K562 (cell line): ENCODE measurements around the gene TDRD6. TPM values are rescaled to one million over a fixed set of nuclear protein-coding genes. Genes with fewer than 3 reads are reported as not detected.

Source experiments
- ATAC-seq: fragments of 200-7000 bp; cut with Tn5 transposase; 3 replicates; pipeline ENCODE4 v1.9.1; 2020; ENCODE audit warnings: moderate library complexity
- BruUV-seq: library from RNA; stranded (reverse); fragments of 400-500 nt; replicated peaks from 2 replicates; lab custom pipeline; 2021; lab: Mats Ljungman, UMichigan
- CTCF ChIA-PET: fragments of 300-600 bp; formaldehyde crosslinking; extraction: SDS; loops from one replicate; lab custom pipeline; 2021; ENCODE audit warnings: low intra/inter-chr PET ratio; lab: Yijun Ruan, JAX
- POLR2A ChIA-PET: fragments of 300-600, 350-650 bp; sonication (Branson Sonifier 250); formaldehyde crosslinking; extraction: SDS; loops from one replicate; lab custom pipeline; 2021; ENCODE audit warnings: antibody characterized with exemption, inconsistent platforms; lab: Yijun Ruan, JAX
- DNase-seq, 4 experiments: peaks; one replicate each; pipeline versions ENCODE4 v3.0.0 to v3.0.0-alpha.2; 2011 to 2018; ENCODE audit warnings: low spot score in 3 of 4, mixed read lengths in 3 of 4; ENCODE audit errors: extremely low read depth in 1 of 4
- FAIRE-seq: peaks from 2 replicates; lab custom pipeline; 2011; peaks lifted over from hg19 to GRCh38; lab: Jason Lieb, UNC
- H2AFZ ChIP-seq: 2 replicates; pipeline ENCODE4 v1.6.0; 2011; ENCODE audit warnings: low read depth, low read length, control low read depth, inconsistent platforms
- H3K27ac ChIP-seq: fragments of 200-600 bp; 3 replicates; pipeline ENCODE4 v1.8.0; 2011; ENCODE audit warnings: low read depth, mild to moderate bottlenecking, control low read depth, inconsistent platforms, low read length, moderate library complexity, mixed read lengths; ENCODE audit errors: extremely low read depth
- H3K27me3 ChIP-seq, 2 experiments: fragments of 300-600 bp in 1 of 2; 2 replicates in 1 of 2; 3 replicates in 1 of 2; pipeline versions ENCODE4 v1.6.0 to v1.8.0; 2011; ENCODE audit warnings: inconsistent platforms in 2 of 2, low read length in 2 of 2, mild to moderate bottlenecking in 1 of 2, mixed read lengths in 1 of 2, moderate library complexity in 1 of 2; ENCODE audit not compliant: control insufficient read depth in 2 of 2, insufficient read depth in 2 of 2
- H3K36me3 ChIP-seq: fragments of 300-600 bp; 3 replicates; pipeline ENCODE4 v1.8.0; 2011; ENCODE audit warnings: mild to moderate bottlenecking, low read length, inconsistent platforms; ENCODE audit not compliant: control insufficient read depth, insufficient read depth
- H3K4me1 ChIP-seq, 2 experiments: fragments of 200-600 bp in 1 of 2; replicated peaks in 1 of 2; 2 replicates in 1 of 2; 3 replicates in 1 of 2; pipeline versions ENCODE4 v1.5.1 to v1.8.0; 2011; ENCODE audit warnings: inconsistent platforms in 2 of 2, low read length in 2 of 2, mild to moderate bottlenecking in 1 of 2, mixed read lengths in 1 of 2, moderate library complexity in 1 of 2; ENCODE audit not compliant: control insufficient read depth in 2 of 2, insufficient read depth in 2 of 2
- H3K4me2 ChIP-seq: 2 replicates; pipeline ENCODE4 v1.6.1; 2011; ENCODE audit warnings: low read length, control low read depth, inconsistent platforms, mixed read lengths; ENCODE audit not compliant: insufficient read depth
- H3K4me3 ChIP-seq: fragments of 200-600 bp; sonication (generic), shearing (Covaris generic); 2 replicates; pipeline ENCODE4 v1.5.1; 2016; ENCODE audit warnings: control low read depth, inconsistent platforms
- H3K79me2 ChIP-seq: fragments of 200-600 bp; 3 replicates; pipeline ENCODE4 v1.8.0; 2011; ENCODE audit warnings: low read length, inconsistent platforms; ENCODE audit not compliant: control insufficient read depth, insufficient read depth
- H3K9ac ChIP-seq, 2 experiments: 2 replicates each; pipeline versions ENCODE4 v1.6.0 to v1.6.1; 2011; ENCODE audit warnings: low read depth in 2 of 2, low read length in 2 of 2, control low read depth in 1 of 2, inconsistent platforms in 1 of 2, mild to moderate bottlenecking in 1 of 2, mixed read lengths in 1 of 2; ENCODE audit not compliant: insufficient read depth in 1 of 2
- H3K9me1 ChIP-seq: one replicate; pipeline ENCODE4 v1.6.0; 2011; ENCODE audit warnings: inconsistent platforms, mild to moderate bottlenecking, low read length, moderate library complexity; ENCODE audit not compliant: control insufficient read depth, insufficient read depth
- H3K9me3 ChIP-seq: replicated peaks from 2 replicates; pipeline ENCODE4 v1.5.1; 2011; ENCODE audit warnings: low read depth, low read length, inconsistent platforms; ENCODE audit not compliant: control insufficient read depth, insufficient read depth
- H4K20me1 ChIP-seq: replicated peaks from 2 replicates; pipeline ENCODE4 v1.6.1; 2011; ENCODE audit warnings: low read length, inconsistent platforms, mixed read lengths; ENCODE audit not compliant: control insufficient read depth, insufficient read depth
- ATF1 ChIP-seq, 2 experiments: fragments of 450-650 bp in 1 of 2; IDR thresholded peaks; 2 replicates each; pipeline ENCODE4 v1.6.1; 2016; ENCODE audit warnings: missing compliant biosample characterization in 1 of 2, missing genetic modification characterization in 1 of 2
- ATF7 ChIP-seq: fragments of 450-650 bp; IDR thresholded peaks from 2 replicates; pipeline ENCODE4 v1.7.1; 2014; ENCODE audit warnings: mild to moderate bottlenecking, moderate library complexity
- COPS2 ChIP-seq: fragments of 450-650 bp; conservative IDR thresholded peaks from 2 replicates; pipeline ENCODE4 v1.6.1; 2016; ENCODE audit warnings: mild to moderate bottlenecking, moderate library complexity
- GABPB1 ChIP-seq: sonication (generic); formaldehyde crosslinking; IDR thresholded peaks from 2 replicates; pipeline ENCODE4 v1.8.0; 2022; ENCODE audit warnings: mild to moderate bottlenecking, missing genetic modification reagents
- HEY1 ChIP-seq: fragments of 250-450 bp; sonication (Bioruptor Pico); IDR thresholded peaks from 2 replicates; pipeline ENCODE4 v1.5.0; 2020; ENCODE audit warnings: mild to moderate bottlenecking, moderate library complexity, borderline replicate concordance
- HINFP ChIP-seq: fragments of 450-650 bp; conservative IDR thresholded peaks from 2 replicates; pipeline ENCODE4 v1.6.1; 2016; ENCODE audit warnings: missing genetic modification characterization, low read depth, mild to moderate bottlenecking, control low read depth, missing compliant biosample characterization
- HIVEP1 ChIP-seq: fragments of 250-450 bp; sonication (Bioruptor Pico); IDR thresholded peaks from 2 replicates; pipeline ENCODE4 v1.4.0; 2020; ENCODE audit warnings: mild to moderate bottlenecking
- KLF16 ChIP-seq: IDR thresholded peaks from 2 replicates; pipeline ENCODE4 v1.6.1; 2016; ENCODE audit warnings: antibody characterized with exemption
- MCM3 ChIP-seq: fragments of 450-650 bp; IDR thresholded peaks from 2 replicates; pipeline ENCODE4 v1.6.1; 2016
- PHF20 ChIP-seq: fragments of 450-650 bp; IDR thresholded peaks from 2 replicates; pipeline ENCODE4 v1.6.1; 2018; ENCODE audit not compliant: partially characterized antibody
- RBM14 ChIP-seq: fragments of 200-400 bp; formaldehyde crosslinking; IDR thresholded peaks from 2 replicates; pipeline ENCODE4 v1.6.1; 2018; ENCODE audit warnings: low read depth, mild to moderate bottlenecking, low read length, moderate library complexity, borderline replicate concordance; ENCODE audit not compliant: insufficient read depth
- RBM22 ChIP-seq: fragments of 200-400 bp; formaldehyde crosslinking; IDR thresholded peaks from 2 replicates; pipeline ENCODE4 v1.6.1; 2018; ENCODE audit warnings: low read length, low read depth; ENCODE audit not compliant: poor library complexity, severe bottlenecking
- RBM25 ChIP-seq: fragments of 200-400 bp; formaldehyde crosslinking; IDR thresholded peaks from 2 replicates; pipeline ENCODE4 v1.6.1; 2018; ENCODE audit warnings: low read length, low read depth, moderate library complexity; ENCODE audit not compliant: severe bottlenecking
- TAF1 ChIP-seq: IDR thresholded peaks from 2 replicates; pipeline ENCODE4 v1.6.1; 2011; ENCODE audit warnings: mild to moderate bottlenecking, low read length, moderate library complexity; ENCODE audit not compliant: insufficient read depth, control insufficient read depth, severe bottlenecking; ENCODE audit errors: extremely low read depth
- TRIM24 ChIP-seq, 2 experiments: fragments of 450-650 bp; IDR thresholded peaks; 2 replicates each; pipeline ENCODE4 v1.6.1; 2016
- ZNF583 ChIP-seq: fragments of 250-450 bp; sonication (Bioruptor Pico); IDR thresholded peaks from 2 replicates; pipeline ENCODE4 v1.4.0; 2020
- ZNF79 ChIP-seq: fragments of 250-450 bp; sonication (Bioruptor Pico); IDR thresholded peaks from 2 replicates; pipeline ENCODE4 v1.4.0; 2020; ENCODE audit warnings: low read depth, mild to moderate bottlenecking, moderate library complexity
- WGBS: fragments of 100-300 bp; shearing (Covaris generic); methylation state at CpG from one replicate; pipeline ENCODE4 v1.1.6; 2016; ENCODE audit warnings: low coverage, mixed read lengths; ENCODE audit not compliant: insufficient coverage; ENCODE audit errors: missing lambda C conversion rate; 5-methylcytosine and 5-hydroxymethylcytosine counted together
- in situ Hi-C: fragments of 300-500 bp; cut with MboI; formaldehyde crosslinking; loops from 4 replicates; pipeline ENCODE4 v1.15.0; 2018; ENCODE audit warnings: inconsistent platforms, mixed read lengths
- intact Hi-C: fragments of 100-400 bp; cut with micrococcal nuclease; formaldehyde crosslinking; loops from 2 replicates; pipeline ENCODE4 v1.14.2; 2022
- polyA plus RNA-seq, 8 experiments: library from polyadenylated mRNA; depleted of rRNA in 4 of 8; stranded (reverse) in 5 of 8; unstranded in 3 of 8; fragments of >200 nt; fragmentation: Nextera tagmentation in 2 of 8; fragmentation: Illumina TruSeq in 1 of 8; extraction: Ambion mirVana in 2 of 8; extraction: Trizol in 1 of 8; gene quantifications; 2 replicates each; pipeline versions ENCODE4 v1.2.1 to v1.2.3, GENCODE V29; 2011 to 2014; ENCODE audit warnings: inconsistent platforms in 1 of 8, missing spikeins in 1 of 8
- total RNA-seq, 7 experiments: library from RNA; depleted of rRNA in 6 of 7; stranded (reverse); fragments of >200 nt in 6 of 7; fragmentation: Illumina TruSeq in 2 of 7; extraction: Trizol in 2 of 7; gene quantifications; 2 replicates each; pipeline versions ENCODE4 v1.2.1 to v1.2.3, GENCODE V29; 2011 to 2021; ENCODE audit warnings: low replicate concordance in 1 of 7
- TF ChIP-seq, protein P1 (sequence below): sonication (generic); formaldehyde crosslinking; IDR thresholded peaks from 2 replicates; pipeline ENCODE4 v1.8.0; 2022; ENCODE audit warnings: missing genetic modification reagents, mild to moderate bottlenecking, borderline replicate concordance
- TF ChIP-seq, protein P2 (sequence below), 3 experiments: IDR thresholded peaks in 2 of 3; conservative IDR thresholded peaks in 1 of 3; 2 replicates each; pipeline ENCODE4 v1.5.1; 2011 to 2012; ENCODE audit warnings: low read length in 3 of 3, mild to moderate bottlenecking in 3 of 3, control low read depth in 2 of 3, improper control_type of control experiment in 1 of 3, inconsistent platforms in 1 of 3, low read depth in 1 of 3, mixed read lengths in 1 of 3, moderate library complexity in 1 of 3; ENCODE audit not compliant: insufficient read depth in 2 of 3

Gene TDRD6
- total and polyA plus RNA-seq, 9 of the 15 experiments (the other 6 are each of a cell fraction or from before 2014, with no cell fraction given): under 0.01 to 0.53 (median 0.14) TPM; not detected in 1

DNA sequence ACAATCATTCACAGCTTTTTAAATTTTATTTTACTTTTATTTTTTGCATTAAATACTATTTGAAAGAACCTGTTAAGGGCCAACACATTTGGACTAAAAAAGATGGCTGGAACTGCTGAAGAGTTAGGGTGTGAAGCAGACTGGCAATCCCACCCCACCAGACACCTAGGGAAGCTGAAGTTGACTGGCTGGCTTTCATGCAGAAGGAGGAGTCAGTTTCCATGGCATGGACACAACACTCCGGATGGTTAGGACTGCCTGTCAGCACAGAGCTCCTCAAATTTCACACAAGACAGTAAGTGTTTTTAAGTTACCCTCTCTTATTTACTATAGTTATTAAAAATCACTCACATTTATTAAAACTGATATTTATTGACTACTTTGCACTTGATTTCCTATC is 59.0 kb downstream of the TDRD6 start, which contains the start of gene ANKRD66:
Gene ANKRD66 (plus strand): TSS at position 238 of the 400 bp plus-strand sequence. CDS start 5,016 bp downstream, outside the sequence.
- no peaks in the 10 kb centered on the region for H3K9me1 ChIP-seq
- no peaks in the 10 kb centered on the region for H3K4me1 ChIP-seq
- ChIA-PET CTCF (no interaction called here), POLR2A (no interaction called here)
- TF ChIP-seq, protein P1, sequence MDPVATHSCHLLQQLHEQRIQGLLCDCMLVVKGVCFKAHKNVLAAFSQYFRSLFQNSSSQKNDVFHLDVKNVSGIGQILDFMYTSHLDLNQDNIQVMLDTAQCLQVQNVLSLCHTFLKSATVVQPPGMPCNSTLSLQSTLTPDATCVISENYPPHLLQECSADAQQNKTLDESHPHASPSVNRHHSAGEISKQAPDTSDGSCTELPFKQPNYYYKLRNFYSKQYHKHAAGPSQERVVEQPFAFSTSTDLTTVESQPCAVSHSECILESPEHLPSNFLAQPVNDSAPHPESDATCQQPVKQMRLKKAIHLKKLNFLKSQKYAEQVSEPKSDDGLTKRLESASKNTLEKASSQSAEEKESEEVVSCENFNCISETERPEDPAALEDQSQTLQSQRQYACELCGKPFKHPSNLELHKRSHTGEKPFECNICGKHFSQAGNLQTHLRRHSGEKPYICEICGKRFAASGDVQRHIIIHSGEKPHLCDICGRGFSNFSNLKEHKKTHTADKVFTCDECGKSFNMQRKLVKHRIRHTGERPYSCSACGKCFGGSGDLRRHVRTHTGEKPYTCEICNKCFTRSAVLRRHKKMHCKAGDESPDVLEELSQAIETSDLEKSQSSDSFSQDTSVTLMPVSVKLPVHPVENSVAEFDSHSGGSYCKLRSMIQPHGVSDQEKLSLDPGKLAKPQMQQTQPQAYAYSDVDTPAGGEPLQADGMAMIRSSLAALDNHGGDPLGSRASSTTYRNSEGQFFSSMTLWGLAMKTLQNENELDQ (CRISPR knock-in tag): no peak
- TF ChIP-seq RBM22 (no peak), RBM25 (no peak), ZNF79 (no peak), RBM14 (no peak), HEY1 (CRISPR knock-in tag) (no peak), MCM3 (no peak), COPS2 (no peak), ATF7 (no peak), PHF20 (no peak), KLF16 (no peak), HIVEP1 (CRISPR knock-in tag) (no peak), ZNF583 (CRISPR knock-in tag) (no peak), TRIM24 (IDR thresholded peaks at IDR 0.05) (no peak), HINFP (no peak), GABPB1 (no peak), TAF1 (no peak), ATF1 (CRISPR knock-in tag; IDR thresholded peaks at IDR 0.05) (no peak), ATF1 (tag; IDR thresholded peaks at IDR 0.05) (no peak)
- TF ChIP-seq, protein P2, sequence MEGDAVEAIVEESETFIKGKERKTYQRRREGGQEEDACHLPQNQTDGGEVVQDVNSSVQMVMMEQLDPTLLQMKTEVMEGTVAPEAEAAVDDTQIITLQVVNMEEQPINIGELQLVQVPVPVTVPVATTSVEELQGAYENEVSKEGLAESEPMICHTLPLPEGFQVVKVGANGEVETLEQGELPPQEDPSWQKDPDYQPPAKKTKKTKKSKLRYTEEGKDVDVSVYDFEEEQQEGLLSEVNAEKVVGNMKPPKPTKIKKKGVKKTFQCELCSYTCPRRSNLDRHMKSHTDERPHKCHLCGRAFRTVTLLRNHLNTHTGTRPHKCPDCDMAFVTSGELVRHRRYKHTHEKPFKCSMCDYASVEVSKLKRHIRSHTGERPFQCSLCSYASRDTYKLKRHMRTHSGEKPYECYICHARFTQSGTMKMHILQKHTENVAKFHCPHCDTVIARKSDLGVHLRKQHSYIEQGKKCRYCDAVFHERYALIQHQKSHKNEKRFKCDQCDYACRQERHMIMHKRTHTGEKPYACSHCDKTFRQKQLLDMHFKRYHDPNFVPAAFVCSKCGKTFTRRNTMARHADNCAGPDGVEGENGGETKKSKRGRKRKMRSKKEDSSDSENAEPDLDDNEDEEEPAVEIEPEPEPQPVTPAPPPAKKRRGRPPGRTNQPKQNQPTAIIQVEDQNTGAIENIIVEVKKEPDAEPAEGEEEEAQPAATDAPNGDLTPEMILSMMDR (IDR thresholded peaks at IDR 0.05 in 2 of 3, conservative IDR thresholded peaks at IDR 0.05 in 1 of 3; ENCODE audit: insufficient read depth in 2 of 3, low read depth in 1 of 3, low read length in 3 of 3): no peak
- H3K36me3 ChIP-seq: no peaks in the 10 kb centered on the region
- no peaks in the 10 kb centered on the region for H3K9me3 ChIP-seq
- H3K4me2 ChIP-seq: no peak within 1 kb of the TSS
- no peak within 1 kb of the TSS for H3K9ac ChIP-seq
- in situ Hi-C loops: no loop called here
- no peak for ATAC-seq
- H3K4me3 ChIP-seq: no peak within 1 kb of the TSS
- BruUV-seq: no TSS peak
- H4K20me1 ChIP-seq: no peaks in the 10 kb centered on the region
- no peak within 1 kb of the TSS for H3K27ac ChIP-seq
- FAIRE-seq: no peak
- DNase-seq: no peak
- 0% methylated on average over 1 of the region's 1 CpG for WGBS
- intact Hi-C loops: no loop called here
- H3K79me2 ChIP-seq: no peaks in the 10 kb centered on the region
- H2AFZ ChIP-seq: no peak within 1 kb of the TSS
- no peaks in the 10 kb centered on the region for H3K27me3 ChIP-seq
